Measurements from ENCODE around the gene EDN3. TPM values are rescaled to one million over a fixed set of nuclear protein-coding genes. Genes with fewer than 3 reads are reported as not detected.

Gene EDN3
- total RNA-seq, 1 donor = not detected

DNA sequence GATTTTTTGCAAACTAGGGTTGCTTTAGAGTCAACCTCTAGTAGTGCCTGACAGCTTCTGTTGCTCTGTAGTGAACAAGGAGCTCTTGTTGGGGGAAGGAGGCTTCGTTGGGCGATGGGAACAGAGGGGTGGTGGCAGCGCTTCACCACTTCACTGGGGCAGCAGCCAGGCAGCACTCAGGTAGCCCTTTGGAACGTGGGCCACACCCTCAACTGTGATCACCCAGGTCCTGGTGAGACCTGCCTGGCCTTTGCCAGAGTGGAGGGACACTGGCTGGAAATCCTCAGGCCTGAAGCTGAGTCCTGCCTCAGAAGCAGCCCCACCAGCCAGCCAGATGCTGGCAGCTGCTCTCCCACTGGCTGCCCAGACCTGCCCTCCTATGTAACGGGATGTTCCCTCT, 10.4 kb upstream of the EDN3 start:
- TF ChIP-seq CTCF (IDR thresholded peaks at IDR 0.05; ENCODE audit: insufficient read depth, low read depth, low read length) = no peak
- no peak for DNase-seq (ENCODE audit: low read depth)
- H3K4me3 ChIP-seq (ENCODE audit: low read depth, low read length) = no peak overlapping the region

DNA sequence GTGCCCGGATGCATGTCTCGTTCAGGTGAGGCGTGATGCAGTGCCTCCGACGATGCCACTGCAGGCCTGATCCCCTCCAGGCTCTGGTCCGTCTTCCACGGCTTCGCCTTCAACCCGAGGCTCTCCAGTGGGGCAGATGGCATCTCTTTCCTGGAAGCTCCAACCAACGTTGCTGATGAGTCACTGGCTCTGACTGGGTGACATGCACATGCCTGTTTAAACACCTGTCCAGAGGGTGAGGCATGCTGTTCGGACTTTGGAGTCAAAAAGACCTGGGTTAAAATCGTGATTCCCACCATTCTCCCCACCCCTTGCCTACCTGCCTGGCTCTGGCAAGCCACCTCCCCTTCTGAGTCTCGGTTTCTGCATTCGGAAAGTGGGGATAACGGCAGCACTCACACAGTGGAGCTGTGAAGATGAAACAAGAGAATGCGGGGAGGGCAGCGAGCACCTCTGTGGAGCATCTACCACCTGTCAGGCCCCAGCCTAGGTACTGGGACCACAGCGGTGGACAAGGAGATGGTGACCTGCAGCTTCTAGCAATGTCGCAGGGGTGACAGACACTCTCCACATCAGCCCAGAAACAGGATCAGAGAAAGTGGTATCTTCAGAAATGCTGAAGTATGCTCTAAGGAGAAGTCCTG, 8.5 kb upstream of the EDN3 start:
- no peak for TF ChIP-seq CTCF (IDR thresholded peaks at IDR 0.05; ENCODE audit: insufficient read depth, low read depth, low read length)
- DNase-seq (ENCODE audit: low read depth) = no peak
- no peak overlapping the region for H3K4me3 ChIP-seq (ENCODE audit: low read depth, low read length)

DNA sequence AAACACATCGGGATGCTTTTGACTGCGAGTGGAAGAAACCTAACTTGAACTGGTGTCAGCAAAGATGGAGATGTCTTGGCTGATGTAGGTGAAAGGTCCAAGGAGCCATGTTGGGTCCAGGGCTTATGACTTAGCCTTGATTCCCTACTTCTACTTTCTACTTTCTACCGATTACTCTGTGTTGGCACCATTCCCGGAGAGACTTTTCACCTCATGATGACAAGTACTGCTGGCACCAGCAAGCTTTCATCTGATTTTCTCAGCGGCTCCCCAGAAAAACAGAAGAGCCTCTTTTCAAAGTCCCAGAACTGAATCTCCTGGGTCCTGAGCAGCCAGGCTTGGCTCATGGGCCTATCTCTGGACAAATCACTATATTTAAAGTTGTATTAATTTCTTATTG, 4.9 kb upstream of the EDN3 start:
- H3K4me3 ChIP-seq (ENCODE audit: low read depth, low read length) = no peak overlapping the region
- DNase-seq (ENCODE audit: low read depth) = no peak
- TF ChIP-seq CTCF (IDR thresholded peaks at IDR 0.05; ENCODE audit: insufficient read depth, low read depth, low read length) = no peak

DNA sequence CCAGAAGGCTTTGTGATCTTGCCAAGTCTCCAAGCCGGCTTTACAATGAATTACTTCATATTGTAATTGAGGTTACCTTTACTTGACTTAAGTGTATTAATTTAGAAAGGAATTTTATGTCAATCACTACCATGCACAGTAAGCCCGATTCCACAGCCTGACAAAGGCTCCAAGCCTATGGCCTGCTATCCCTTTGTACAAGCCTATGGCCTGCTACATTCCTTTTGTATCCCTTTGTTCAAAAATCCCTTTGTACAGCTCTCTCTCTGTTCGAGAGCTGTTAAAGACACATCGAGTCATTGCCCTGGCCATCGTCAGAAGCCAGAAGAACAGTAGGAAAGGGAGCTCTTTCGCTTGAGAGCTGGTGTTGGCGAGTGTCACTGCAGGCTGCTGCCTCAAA, 2.7 kb upstream of the EDN3 start:
- TF ChIP-seq CTCF (IDR thresholded peaks at IDR 0.05; ENCODE audit: insufficient read depth, low read depth, low read length) = no peak
- no peak overlapping the region for H3K4me3 ChIP-seq (ENCODE audit: low read depth, low read length)
- DNase-seq (ENCODE audit: low read depth) = no peak

GRCh38 chr20:59299945-59300332, 472 bp upstream of the EDN3 start:
- no peak for TF ChIP-seq CTCF (IDR thresholded peaks at IDR 0.05; ENCODE audit: insufficient read depth, low read depth, low read length)
- no peak for DNase-seq (ENCODE audit: low read depth)
- H3K4me3 ChIP-seq (ENCODE audit: low read depth, low read length) = no peak overlapping the region

DNA sequence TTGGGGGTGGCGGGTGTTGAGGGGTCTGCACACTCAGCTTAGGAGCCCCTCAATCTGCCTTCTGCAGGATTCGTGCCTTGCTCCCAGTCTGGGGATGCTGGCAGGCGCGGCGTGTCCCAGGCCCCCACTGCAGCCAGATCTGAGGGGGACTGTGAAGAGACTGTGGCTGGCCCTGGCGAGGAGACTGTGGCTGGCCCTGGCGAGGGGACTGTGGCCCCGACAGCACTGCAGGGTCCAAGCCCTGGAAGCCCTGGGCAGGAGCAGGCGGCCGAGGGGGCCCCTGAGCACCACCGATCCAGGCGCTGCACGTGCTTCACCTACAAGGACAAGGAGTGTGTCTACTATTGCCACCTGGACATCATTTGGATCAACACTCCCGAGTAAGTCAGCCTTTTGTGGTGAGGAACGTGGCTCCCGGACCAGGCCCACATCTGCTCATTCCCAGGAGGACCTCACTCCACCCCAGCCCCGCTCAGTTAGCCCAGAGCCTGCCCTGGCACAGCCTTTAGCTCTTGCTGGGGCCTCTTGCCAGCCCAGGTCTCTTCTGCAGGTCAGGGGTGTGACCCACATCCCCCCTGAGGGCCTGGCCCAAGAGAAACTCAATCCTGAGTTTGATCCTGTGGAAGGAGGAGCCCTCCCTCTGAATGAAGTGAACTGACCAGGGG, 1.1 kb downstream of the EDN3 start:
- DNase-seq (ENCODE audit: low read depth) = no peak
- TF ChIP-seq CTCF (IDR thresholded peaks at IDR 0.05; ENCODE audit: insufficient read depth, low read depth, low read length) = no peak
- H3K4me3 ChIP-seq (ENCODE audit: low read depth, low read length) = no peak overlapping the region
